Upper lobe of left lung (tissue), 4 donors: ENCODE measurements around the gene SATB1.

ENCODE experiments used
- CTCF ChIP-seq, 6 experiments: fragments of 450-650 bp in 4 of 6; fragments of 200-600 bp in 2 of 6; sonication (generic) in 2 of 6; IDR thresholded peaks; one replicate each; pipeline ENCODE4 v1.5.1; 2016 to 2019; ENCODE audit warnings: antibody characterized with exemption in 6 of 6
- EP300 ChIP-seq, 4 donors: sonication (generic); formaldehyde crosslinking; IDR thresholded peaks; one replicate each; pipeline ENCODE4 v1.5.1; 2017; ENCODE audit warnings: antibody characterized with exemption in 4 of 4, control low read depth in 2 of 4
- POLR2A ChIP-seq, 4 donors: fragments of 450-650 bp; IDR thresholded peaks; one replicate each; pipeline ENCODE4 v1.5.1; 2016 to 2017; ENCODE audit warnings: antibody characterized with exemption in 4 of 4, mild to moderate bottlenecking in 2 of 4
- POLR2AphosphoS5 ChIP-seq, 2 donors: sonication (generic); formaldehyde crosslinking; IDR thresholded peaks; one replicate each; pipeline ENCODE4 v1.5.1; 2017; ENCODE audit warnings: antibody characterized with exemption in 2 of 2

GRCh38 chr3:18447720-18448119 lies 22.6 kb upstream of the SATB1 start:
- TF ChIP-seq POLR2A (IDR thresholded peaks at IDR 0.05) (no peak), POLR2AphosphoS5 (IDR thresholded peaks at IDR 0.05) (no peak), CTCF (IDR thresholded peaks at IDR 0.05) (no peak), EP300 (IDR thresholded peaks at IDR 0.05) (no peak)
